SW 1271 (cell line): ENCODE data around the gene HDHD3.

ENCODE experiments used
- DNase-seq, 2 experiments: peaks; one replicate each; lab custom pipeline; 2025; lab: John Stamatoyannopoulos, UW

The HDHD3 gene

DNA sequence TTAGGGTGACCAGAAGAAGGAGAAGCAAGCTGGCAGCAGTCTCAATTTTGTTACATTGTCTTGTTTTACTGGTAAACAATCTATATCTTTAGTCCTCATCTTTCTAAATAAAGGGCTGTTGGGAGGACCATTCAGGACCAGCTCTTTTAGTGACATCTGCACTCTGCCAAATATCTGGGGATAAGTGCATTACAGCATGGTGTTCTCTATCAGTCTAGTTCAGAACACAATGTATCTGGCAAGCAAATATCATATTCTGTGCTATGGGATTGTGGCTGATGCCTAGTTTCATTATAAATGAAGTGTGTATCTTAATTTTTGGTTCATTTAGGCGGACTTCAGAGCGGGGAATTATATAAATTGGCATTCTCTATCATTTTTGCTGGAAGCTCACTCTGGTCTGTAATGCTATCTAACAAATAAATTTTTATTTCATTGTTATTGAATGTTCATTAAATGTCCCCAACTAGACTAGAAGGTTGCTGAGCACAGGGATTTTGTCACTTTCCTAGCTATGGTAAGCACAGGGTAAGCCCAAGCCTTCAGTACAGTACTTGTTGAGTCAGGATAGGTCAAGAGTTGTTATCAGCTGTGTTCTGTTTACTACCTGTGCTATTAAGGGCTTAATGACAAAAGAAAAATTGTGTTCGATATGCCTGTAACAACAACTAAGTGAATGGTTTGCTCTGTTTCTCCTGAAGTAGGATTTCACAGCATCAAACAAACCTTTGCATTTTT lies 48.6 kb downstream of the HDHD3 start:
- DNase-seq, result no peak

DNA sequence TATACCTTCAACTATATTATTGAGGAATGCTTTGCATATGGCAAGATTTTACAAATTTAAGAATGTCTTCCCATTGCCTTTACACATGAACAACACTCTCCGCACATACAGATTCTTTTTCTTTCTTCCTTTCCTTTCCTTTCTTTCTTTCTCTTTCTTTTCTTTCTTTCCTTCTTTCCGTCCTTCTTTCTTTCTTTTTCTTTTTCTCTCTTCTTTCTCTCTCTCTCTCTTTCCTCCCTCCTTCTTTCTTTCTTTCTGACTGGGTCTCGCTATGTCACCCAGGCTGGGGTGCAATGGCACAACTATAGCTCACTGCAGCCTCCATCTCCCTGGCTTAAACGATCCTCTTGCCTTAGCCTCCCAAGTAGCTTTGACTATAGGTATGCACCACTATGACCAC lies 50.6 kb downstream of the HDHD3 start:
- DNase-seq, result no peak
